Measurements from ENCODE around the gene ERF. TPM values are rescaled to one million over a fixed set of nuclear protein-coding genes. Genes with fewer than 3 reads are reported as not detected.
A peak's percentile ranks its signal among the peaks of the same experiment; 100 is the strongest.

The ERF gene
- total and polyA plus RNA-seq, 10 of the 15 experiments (the other 5 are each of a cell fraction or from before 2014, with no cell fraction given) = 0.02 to 51.8 (median 14.4) TPM

- 0 out of 2 replicates have a peak, but pooled peaks have one; percentile 34 for TF ChIP-seq NR2F1 (conservative IDR thresholded peaks at IDR 0.05)
- no peak for TF ChIP-seq CREM (IDR thresholded peaks at IDR 0.05; ENCODE audit: low read depth)
- TF ChIP-seq CHD2 (IDR thresholded peaks at IDR 0.05; ENCODE audit: borderline replicate concordance, low read depth, low read length) = peak; percentile 42; the same call in 1 of the 2 replicates
- TF ChIP-seq RAD21 (IDR thresholded peaks at IDR 0.05; ENCODE audit: insufficient read depth, low read depth, low read length) = no peak
- TF ChIP-seq TBL1XR1 (IDR thresholded peaks at IDR 0.05; ENCODE audit: low read depth, low read length) = peak; percentile 25; the same call in 1 of the 2 replicates
- TF ChIP-seq E2F4 (IDR thresholded peaks at IDR 0.05; ENCODE audit: low read depth, low read length) = no peak
- TF ChIP-seq EED (IDR thresholded peaks at IDR 0.05; ENCODE audit: low read depth) = peak; percentile 81; the same call in 1 of the 2 replicates
- peak; percentile 50; the same call in 1 of the 2 replicates for TF ChIP-seq RUNX3 (IDR thresholded peaks at IDR 0.05; ENCODE audit: low read length)
- no peak for TF ChIP-seq BCL11A (IDR thresholded peaks at IDR 0.05; ENCODE audit: low read depth, low read length)
- no peak for TF ChIP-seq REST (IDR thresholded peaks at IDR 0.05; ENCODE audit: low read depth, low read length)
- TF ChIP-seq MXI1 (IDR thresholded peaks at IDR 0.05; ENCODE audit: low read depth, low read length) = no peak
- no peak for TF ChIP-seq PAX5 (IDR thresholded peaks at IDR 0.05; ENCODE audit: borderline replicate concordance, low read depth, low read length)
- TF ChIP-seq EGR1 (IDR thresholded peaks at IDR 0.05; ENCODE audit: borderline replicate concordance in 1 of 2, low read depth in 2 of 2, low read length in 2 of 2) = peak in 1 of 2 experiments; percentile 22; a peak in 1 of 3 replicates
- peak; percentile 87 for TF ChIP-seq IKZF1 (conservative IDR thresholded peaks at IDR 0.05)
- no peak for TF ChIP-seq SRF (IDR thresholded peaks at IDR 0.05; ENCODE audit: low read depth in 2 of 2, low read length in 2 of 2)
- TF ChIP-seq CHD1 (IDR thresholded peaks at IDR 0.05; ENCODE audit: low read depth, low read length) = no peak
- no peak for TF ChIP-seq RAD51 (IDR thresholded peaks at IDR 0.05)
- no peak for TF ChIP-seq E4F1 (IDR thresholded peaks at IDR 0.05; ENCODE audit: borderline replicate concordance, partially characterized antibody)
- TF ChIP-seq MLLT1 (IDR thresholded peaks at IDR 0.05) = 0 out of 2 replicates have a peak, but pooled peaks have one; percentile 29
- no peak for TF ChIP-seq WRNIP1 (IDR thresholded peaks at IDR 0.05; ENCODE audit: borderline replicate concordance, low read depth, low read length)
- TF ChIP-seq KLF5 (IDR thresholded peaks at IDR 0.05; ENCODE audit: partially characterized antibody) = no peak
- TF ChIP-seq POLR2AphosphoS5 (IDR thresholded peaks at IDR 0.05; ENCODE audit: low read length) = peak; percentile 63; the same call in 1 of the 2 replicates
These were observed 1.5 kb downstream of the ERF start (continued) for GRCh38 chr19:42253245-42254088.
